Measurements from ENCODE around the gene FXR1.

The FXR1 gene

GRCh38 chr3:180918542-180918941 is 6.1 kb downstream of the FXR1 start:
- no peak overlapping the region for H3K27ac ChIP-seq

GRCh38 chr3:180922242-180922641 is 9.8 kb downstream of the FXR1 start:
- peaks cover 68% of the 10 kb centered on the region for H3K79me2 ChIP-seq
- H3K36me3 ChIP-seq (ENCODE audit: control insufficient read depth, insufficient read depth, low read length), result no peaks in the 10 kb centered on the region
- no peaks in the 10 kb centered on the region for H3K27me3 ChIP-seq (ENCODE audit: control insufficient read depth, insufficient read depth, low read length)
- no peak overlapping the region for H3K4me2 ChIP-seq (ENCODE audit: low read length)
- no peak overlapping the region for H3K9ac ChIP-seq
- H3K4me1 ChIP-seq, result peaks cover 5% of the 10 kb centered on the region
- H3K27ac ChIP-seq, result no peak overlapping the region
- no peak overlapping the region for H3K4me3 ChIP-seq (ENCODE audit: low read depth, low read length)
- no peak for TF ChIP-seq CTCF (IDR thresholded peaks at IDR 0.05)
- no peaks in the 10 kb centered on the region for H3K9me3 ChIP-seq (ENCODE audit: control insufficient read depth, low read length)
- no peak overlapping the region for H2AFZ ChIP-seq

More at GRCh38 chr3:180918542-180918941, 6.1 kb downstream of the FXR1 start:
- H3K79me2 ChIP-seq, result peaks cover 77% of the 10 kb centered on the region
- no peak overlapping the region for H3K4me3 ChIP-seq (ENCODE audit: low read depth, low read length)
- H3K4me2 ChIP-seq (ENCODE audit: low read length), result no peak overlapping the region
- H3K36me3 ChIP-seq (ENCODE audit: control insufficient read depth, insufficient read depth, low read length), result no peaks in the 10 kb centered on the region
- H2AFZ ChIP-seq, result no peak overlapping the region
- H3K4me1 ChIP-seq, result peaks cover 12% of the 10 kb centered on the region
- no peaks in the 10 kb centered on the region for H3K9me3 ChIP-seq (ENCODE audit: control insufficient read depth, low read length)
- H3K9ac ChIP-seq, result no peak overlapping the region
- no peaks in the 10 kb centered on the region for H3K27me3 ChIP-seq (ENCODE audit: control insufficient read depth, insufficient read depth, low read length)
- TF ChIP-seq CTCF (IDR thresholded peaks at IDR 0.05), result no peak

GRCh38 chr3:180923561-180923960 is 11.1 kb downstream of the FXR1 start:
- H3K27me3 ChIP-seq (ENCODE audit: control insufficient read depth, insufficient read depth, low read length), result no peaks in the 10 kb centered on the region
- peaks cover 63% of the 10 kb centered on the region for H3K79me2 ChIP-seq
- no peaks in the 10 kb centered on the region for H3K9me3 ChIP-seq (ENCODE audit: control insufficient read depth, low read length)
- H3K36me3 ChIP-seq (ENCODE audit: control insufficient read depth, insufficient read depth, low read length), result no peaks in the 10 kb centered on the region
- TF ChIP-seq CTCF (IDR thresholded peaks at IDR 0.05), result no peak
- H3K9ac ChIP-seq, result no peak overlapping the region
- H3K4me1 ChIP-seq, result peaks cover 3% of the 10 kb centered on the region
- H3K4me3 ChIP-seq (ENCODE audit: low read depth, low read length), result no peak overlapping the region
- H2AFZ ChIP-seq, result no peak overlapping the region
- H3K27ac ChIP-seq, result no peak overlapping the region
- no peak overlapping the region for H3K4me2 ChIP-seq (ENCODE audit: low read length)

- Histone ChIP-seq H3K79me2 (peaks cover 73% of the 10 kb centered on the region), H3K4me3 (ENCODE audit: low read depth, low read length) (no peak overlapping the region), H3K36me3 (ENCODE audit: control insufficient read depth, insufficient read depth, low read length) (no peaks in the 10 kb centered on the region), H2AFZ (no peak overlapping the region), H3K27me3 (ENCODE audit: control insufficient read depth, insufficient read depth, low read length) (no peaks in the 10 kb centered on the region), H3K9me3 (ENCODE audit: control insufficient read depth, low read length) (no peaks in the 10 kb centered on the region), H3K4me1 (peaks cover 2% of the 10 kb centered on the region), H3K9ac (no peak overlapping the region), H3K27ac (no peak overlapping the region), H3K4me2 (ENCODE audit: low read length) (no peak overlapping the region)
- no peak for TF ChIP-seq CTCF (IDR thresholded peaks at IDR 0.05)
Observed at GRCh38 chr3:180926526-180926925, 14.1 kb downstream of the FXR1 start.

- no peak overlapping the region for H3K4me3 ChIP-seq (ENCODE audit: low read depth, low read length)
- peaks cover 5% of the 10 kb centered on the region for H3K4me1 ChIP-seq
- no peak overlapping the region for H3K27ac ChIP-seq
- no peak for TF ChIP-seq CTCF (IDR thresholded peaks at IDR 0.05)
- H3K9ac ChIP-seq, result no peak overlapping the region
- H2AFZ ChIP-seq, result no peak overlapping the region
- H3K36me3 ChIP-seq (ENCODE audit: control insufficient read depth, insufficient read depth, low read length), result no peaks in the 10 kb centered on the region
- H3K27me3 ChIP-seq (ENCODE audit: control insufficient read depth, insufficient read depth, low read length), result no peaks in the 10 kb centered on the region
- H3K4me2 ChIP-seq (ENCODE audit: low read length), result no peak overlapping the region
- H3K9me3 ChIP-seq (ENCODE audit: control insufficient read depth, low read length), result no peaks in the 10 kb centered on the region
- H3K79me2 ChIP-seq, result peaks cover 62% of the 10 kb centered on the region
Observed at GRCh38 chr3:180929376-180929775, 16.9 kb downstream of the FXR1 start.
